HG03064 (cell line): ENCODE data around the gene MIS12.

Experiments
- ATAC-seq: cut with Tn5 transposase; IDR thresholded peaks from one replicate; pipeline ENCODE4 v1.9.1; 2021; ENCODE audit warnings: low read depth; ENCODE audit not compliant: unreplicated experiment

The MIS12 gene, protein sequence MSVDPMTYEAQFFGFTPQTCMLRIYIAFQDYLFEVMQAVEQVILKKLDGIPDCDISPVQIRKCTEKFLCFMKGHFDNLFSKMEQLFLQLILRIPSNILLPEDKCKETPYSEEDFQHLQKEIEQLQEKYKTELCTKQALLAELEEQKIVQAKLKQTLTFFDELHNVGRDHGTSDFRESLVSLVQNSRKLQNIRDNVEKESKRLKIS

GRCh38 chr17:5486206-5487124 lies at the start of gene MIS12:
Gene MIS12, plus strand, starts transcription at chr17:5486566. Its CDS starts 2,297 bp downstream, at chr17:5488863.
- peak; percentile 70 for ATAC-seq

- ATAC-seq = no peak
These were observed 48.5 kb upstream of the MIS12 start for GRCh38 chr17:5437721-5438317.

- peak; percentile 79 for ATAC-seq
These were observed 47.5 kb upstream of the MIS12 start, which contains the start of gene C1QBP for GRCh38 chr17:5438716-5439445. Gene C1QBP, minus strand, starts transcription at chr17:5439155. Its CDS starts 82 bp downstream, at chr17:5439073.

DNA sequence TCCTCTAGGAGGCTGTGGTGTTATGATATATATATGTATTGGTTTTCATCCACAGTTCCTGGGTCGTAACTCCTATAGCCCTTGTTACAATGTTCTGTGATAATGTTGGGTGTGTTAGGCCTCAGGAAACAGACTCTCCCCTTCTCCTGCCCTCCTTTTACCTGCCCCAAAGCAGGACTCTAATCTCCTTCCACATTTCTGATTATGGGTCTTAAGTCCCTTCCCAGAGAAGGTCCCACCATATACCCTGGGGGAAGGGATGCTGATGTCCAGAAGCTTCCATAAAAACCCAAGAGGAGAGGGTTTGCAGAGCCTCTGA lies 47.0 kb upstream of the MIS12 start:
- ATAC-seq = no peak

DNA sequence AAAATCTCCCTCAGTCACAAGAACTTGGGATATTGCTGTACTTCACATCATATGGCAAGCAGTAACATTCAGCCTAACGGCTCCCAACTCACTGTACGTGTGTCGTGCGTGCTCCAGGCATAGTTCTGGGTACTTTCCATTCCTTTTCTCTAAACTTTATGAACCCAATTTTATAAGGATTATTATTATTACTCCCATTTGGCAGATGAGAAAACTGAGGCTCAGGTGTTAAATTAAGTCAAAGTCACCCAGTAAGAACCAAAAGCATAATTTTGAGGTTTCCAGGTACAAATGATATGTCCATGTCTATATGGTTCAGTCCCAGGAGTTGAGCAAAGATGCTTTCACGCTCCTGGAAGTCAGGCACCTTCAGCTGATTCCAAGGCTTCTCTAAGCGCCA lies 42.6 kb upstream of the MIS12 start:
- ATAC-seq = no peak

- ATAC-seq = no peak
These were observed 42.2 kb upstream of the MIS12 start for GRCh38 chr17:5444209-5444608.

- no peak for ATAC-seq
These were observed 39.6 kb upstream of the MIS12 start for GRCh38 chr17:5446786-5447185.

- ATAC-seq = no peak
These were observed 21.5 kb upstream of the MIS12 start for GRCh38 chr17:5464717-5465507.

DNA sequence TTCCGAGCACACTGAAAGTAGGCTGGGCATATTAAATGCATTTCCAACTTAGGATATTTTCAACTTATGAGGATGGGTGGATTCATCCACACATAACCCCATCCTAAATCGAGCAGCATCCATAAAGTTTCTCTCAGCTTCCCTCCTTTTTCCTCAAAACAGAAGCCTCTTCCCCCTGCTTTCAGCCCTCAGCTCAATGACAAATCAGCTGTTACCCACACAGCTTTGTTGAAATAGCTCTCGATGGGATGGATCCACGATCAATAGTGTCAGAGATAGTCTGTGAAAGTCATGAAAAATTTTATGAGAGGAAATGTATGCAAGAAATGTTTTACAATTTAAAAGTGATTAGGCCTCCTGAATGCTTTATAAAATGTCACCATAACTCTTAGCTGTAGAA lies 20.1 kb upstream of the MIS12 start:
- ATAC-seq = no peak

- no peak for ATAC-seq
These were observed 18.9 kb upstream of the MIS12 start for GRCh38 chr17:5467416-5467815.

DNA sequence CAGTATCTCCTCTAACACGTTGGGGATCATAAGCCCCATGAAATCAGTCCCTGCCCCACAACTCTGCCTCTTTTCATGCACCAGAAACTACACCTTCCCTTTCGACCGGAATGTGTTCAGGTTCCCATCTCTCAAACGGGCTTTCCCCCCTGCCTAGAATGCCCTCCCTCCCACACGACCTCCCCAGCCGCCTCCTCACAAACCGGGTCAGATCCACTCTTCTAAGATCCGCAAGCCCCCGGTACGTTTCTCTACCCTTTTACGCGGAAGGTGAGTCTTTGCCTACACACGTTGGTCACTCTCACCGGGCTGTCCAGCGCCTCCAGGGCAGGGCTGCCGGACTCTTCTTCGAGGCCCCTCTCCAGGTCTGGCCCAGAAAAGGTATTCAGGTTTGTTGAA lies 18.3 kb upstream of the MIS12 start:
- ATAC-seq = no peak

GRCh38 chr17:5472511-5472910 lies 13.9 kb upstream of the MIS12 start:
- no peak for ATAC-seq

DNA sequence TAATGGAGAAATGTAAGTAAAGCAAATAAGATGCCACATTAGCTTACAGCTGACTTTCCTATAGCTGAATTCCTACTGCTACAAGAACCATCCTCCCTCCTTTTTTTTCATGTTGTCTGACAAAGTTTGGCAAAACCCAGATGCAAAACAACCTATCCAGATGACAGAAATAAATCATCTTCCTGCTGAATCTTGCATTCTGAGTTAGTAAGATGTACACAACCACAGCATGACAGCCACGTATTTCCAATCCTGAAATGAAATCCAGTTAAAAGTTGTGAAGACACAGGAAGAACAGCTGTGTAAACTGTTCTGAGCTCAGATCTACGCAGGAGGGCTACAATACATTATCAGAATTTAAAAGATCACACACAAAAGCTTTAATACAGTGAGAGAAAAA lies 12.5 kb upstream of the MIS12 start:
- no peak for ATAC-seq

- no peak for ATAC-seq
These were observed 7.4 kb upstream of the MIS12 start for GRCh38 chr17:5478992-5479391.

GRCh38 chr17:5480962-5481361 lies 5.4 kb upstream of the MIS12 start:
- no peak for ATAC-seq

DNA sequence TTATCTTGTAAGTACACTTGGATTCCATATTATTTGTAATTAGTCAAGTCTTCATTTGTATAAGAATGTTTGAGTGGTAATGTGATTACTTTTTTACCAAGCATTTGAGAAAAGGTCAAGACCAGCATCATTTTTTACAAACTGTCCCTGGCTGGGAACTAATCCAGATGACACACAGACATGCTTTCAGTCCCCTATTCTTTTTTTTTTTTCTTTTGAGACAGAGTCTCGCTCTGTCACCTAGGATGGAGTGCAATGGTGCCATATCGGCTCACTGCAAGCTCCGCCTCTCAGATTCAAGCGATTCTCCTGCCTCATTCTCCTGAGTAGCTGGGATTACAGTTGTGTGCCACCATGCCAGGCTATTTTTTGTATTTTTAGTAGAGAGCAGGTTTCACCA lies 4.9 kb upstream of the MIS12 start:
- ATAC-seq = no peak

- peak; percentile 25 for ATAC-seq
These were observed 828 bp upstream of the MIS12 start, which contains the start of gene DERL2 for GRCh38 chr17:5485270-5486205. Gene DERL2, minus strand, starts transcription at chr17:5486178. Its CDS starts 17 bp downstream, at chr17:5486161.

GRCh38 chr17:5488752-5489151 lies 2.4 kb downstream of the MIS12 start:
- ATAC-seq = no peak

DNA sequence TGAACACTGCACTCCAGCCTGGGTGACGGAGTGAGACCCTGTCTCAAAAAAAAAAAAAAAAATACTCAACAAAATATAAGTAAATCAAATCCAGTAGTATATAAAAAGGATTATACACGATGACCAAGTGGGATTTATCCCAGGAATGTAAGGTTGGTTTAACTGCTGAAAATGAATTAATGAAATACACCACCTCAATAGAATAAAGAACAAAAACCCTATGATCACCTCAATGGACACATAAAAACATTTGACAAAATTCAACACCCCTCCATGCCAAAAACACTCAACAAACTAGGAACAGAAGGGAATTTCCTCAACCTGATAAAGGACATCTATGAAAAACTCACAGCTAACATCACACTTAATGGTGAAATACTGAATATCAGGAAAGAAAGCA lies 6.6 kb downstream of the MIS12 start:
- ATAC-seq = no peak
